Measurements from ENCODE around the gene STARD8.
A peak's percentile ranks its signal among the peaks of the same experiment; 100 is the strongest.

The STARD8 gene

GRCh38 chrX:68695206-68695845 lies 47.9 kb downstream of the STARD8 start:
- peak overlapping the region; percentile 79 to 91 (median 82) for H3K4me3 Mint-ChIP-seq
- H3K27ac Mint-ChIP-seq, result peak overlapping the region; percentile 34 to 88 (median 56)
- H3K36me3 Mint-ChIP-seq (ENCODE audit: low read depth), result no peaks in the 10 kb centered on the region
- no peaks in the 10 kb centered on the region for H3K9me3 Mint-ChIP-seq
- peaks cover 16% of the 10 kb centered on the region for H3K27me3 Mint-ChIP-seq (ENCODE audit: low read depth)
- TF ChIP-seq, protein P1, sequence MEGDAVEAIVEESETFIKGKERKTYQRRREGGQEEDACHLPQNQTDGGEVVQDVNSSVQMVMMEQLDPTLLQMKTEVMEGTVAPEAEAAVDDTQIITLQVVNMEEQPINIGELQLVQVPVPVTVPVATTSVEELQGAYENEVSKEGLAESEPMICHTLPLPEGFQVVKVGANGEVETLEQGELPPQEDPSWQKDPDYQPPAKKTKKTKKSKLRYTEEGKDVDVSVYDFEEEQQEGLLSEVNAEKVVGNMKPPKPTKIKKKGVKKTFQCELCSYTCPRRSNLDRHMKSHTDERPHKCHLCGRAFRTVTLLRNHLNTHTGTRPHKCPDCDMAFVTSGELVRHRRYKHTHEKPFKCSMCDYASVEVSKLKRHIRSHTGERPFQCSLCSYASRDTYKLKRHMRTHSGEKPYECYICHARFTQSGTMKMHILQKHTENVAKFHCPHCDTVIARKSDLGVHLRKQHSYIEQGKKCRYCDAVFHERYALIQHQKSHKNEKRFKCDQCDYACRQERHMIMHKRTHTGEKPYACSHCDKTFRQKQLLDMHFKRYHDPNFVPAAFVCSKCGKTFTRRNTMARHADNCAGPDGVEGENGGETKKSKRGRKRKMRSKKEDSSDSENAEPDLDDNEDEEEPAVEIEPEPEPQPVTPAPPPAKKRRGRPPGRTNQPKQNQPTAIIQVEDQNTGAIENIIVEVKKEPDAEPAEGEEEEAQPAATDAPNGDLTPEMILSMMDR (IDR thresholded peaks at IDR 0.05; ENCODE audit: unreplicated experiment in 3 of 3), result no peak
- peaks cover 19% of the 10 kb centered on the region for H3K4me1 Mint-ChIP-seq

- no peaks in the 10 kb centered on the region for H3K36me3 Mint-ChIP-seq (ENCODE audit: low read depth)
These were observed 49.0 kb downstream of the STARD8 start for GRCh38 chrX:68696267-68696990.

DNA sequence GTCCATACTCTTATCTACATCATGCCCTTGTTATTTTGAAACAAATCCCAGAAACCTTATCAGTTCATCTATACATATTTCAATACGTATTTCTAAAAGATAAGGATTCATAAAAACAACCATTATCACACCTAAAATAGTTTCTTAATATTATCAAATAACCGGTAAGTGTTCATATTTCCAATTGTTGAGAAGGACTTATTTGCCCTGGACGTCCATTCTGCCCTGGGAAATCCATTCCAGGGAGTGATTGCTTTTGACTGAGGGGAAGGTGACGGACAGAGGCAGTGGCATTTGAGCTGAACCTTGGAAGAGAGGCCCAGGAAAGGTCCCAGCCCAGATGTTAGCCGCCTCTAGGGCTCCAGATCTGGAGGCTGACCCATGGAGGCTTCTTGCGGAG lies 49.6 kb downstream of the STARD8 start:
- peaks cover 19% of the 10 kb centered on the region for H3K4me1 Mint-ChIP-seq
- peak overlapping the region in 2 of 3 experiments; percentile 1 to 26 for H3K4me3 Mint-ChIP-seq
- no peaks in the 10 kb centered on the region for H3K9me3 Mint-ChIP-seq
- peak overlapping the region; percentile 68 to 97 (median 75) for H3K27ac Mint-ChIP-seq
- TF ChIP-seq, protein P1 (IDR thresholded peaks at IDR 0.05; ENCODE audit: unreplicated experiment in 3 of 3), result no peak
- H3K36me3 Mint-ChIP-seq (ENCODE audit: low read depth), result no peaks in the 10 kb centered on the region
- H3K27me3 Mint-ChIP-seq (ENCODE audit: low read depth), result peaks cover 7% of the 10 kb centered on the region

More at GRCh38 chrX:68696267-68696990, 49.0 kb downstream of the STARD8 start:
- H3K27me3 Mint-ChIP-seq (ENCODE audit: low read depth), result peaks cover 9% of the 10 kb centered on the region
- TF ChIP-seq, protein P1 (IDR thresholded peaks at IDR 0.05; ENCODE audit: unreplicated experiment in 3 of 3), result no peak
- no peaks in the 10 kb centered on the region for H3K9me3 Mint-ChIP-seq
- H3K4me1 Mint-ChIP-seq, result peaks cover 19% of the 10 kb centered on the region
- peak overlapping the region; percentile 19 to 58 (median 29) for H3K4me3 Mint-ChIP-seq
- H3K27ac Mint-ChIP-seq, result peak overlapping the region in 1 of 3 experiments; percentile 97

DNA sequence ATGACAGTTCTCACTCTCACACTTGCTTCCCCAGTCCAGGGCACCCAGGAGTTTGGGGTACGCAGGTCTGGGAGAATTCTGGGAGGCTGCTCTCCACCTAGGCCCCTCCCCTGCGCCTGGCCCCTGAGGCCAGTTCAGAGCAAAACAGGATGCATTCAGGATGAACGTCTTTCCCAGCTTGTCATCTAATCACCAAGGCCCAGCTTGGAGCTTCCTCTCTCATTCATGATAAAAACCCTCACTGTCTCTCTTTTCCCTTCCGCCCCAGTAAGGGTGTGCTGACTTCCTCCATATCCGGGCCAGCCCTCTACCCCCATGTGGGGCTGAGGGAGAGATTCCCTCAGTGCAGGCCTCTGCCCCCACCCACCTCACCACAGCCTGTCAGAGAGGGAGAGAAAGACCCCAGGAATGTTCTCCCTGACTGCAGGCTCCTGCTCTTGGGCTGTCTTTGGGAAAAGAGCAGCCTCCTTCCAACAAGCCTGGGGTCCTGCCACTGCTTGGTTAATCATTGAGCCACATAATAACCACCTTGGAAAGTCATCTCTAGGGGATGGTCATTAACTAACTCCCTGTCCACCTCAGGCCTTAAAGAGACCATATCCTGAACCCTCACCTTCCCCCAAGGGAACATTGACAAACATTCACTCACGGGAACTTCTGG lies 50.1 kb downstream of the STARD8 start:
- peaks cover 19% of the 10 kb centered on the region for H3K4me1 Mint-ChIP-seq
- no peaks in the 10 kb centered on the region for H3K36me3 Mint-ChIP-seq (ENCODE audit: low read depth)
- H3K4me3 Mint-ChIP-seq, result peak overlapping the region in 2 of 3 experiments; percentile 30 to 59
- peak overlapping the region; percentile 68 to 97 (median 75) for H3K27ac Mint-ChIP-seq
- H3K9me3 Mint-ChIP-seq, result no peaks in the 10 kb centered on the region
- TF ChIP-seq, protein P1 (IDR thresholded peaks at IDR 0.05; ENCODE audit: unreplicated experiment in 3 of 3), result no peak
- peaks cover 3% of the 10 kb centered on the region for H3K27me3 Mint-ChIP-seq (ENCODE audit: low read depth)

DNA sequence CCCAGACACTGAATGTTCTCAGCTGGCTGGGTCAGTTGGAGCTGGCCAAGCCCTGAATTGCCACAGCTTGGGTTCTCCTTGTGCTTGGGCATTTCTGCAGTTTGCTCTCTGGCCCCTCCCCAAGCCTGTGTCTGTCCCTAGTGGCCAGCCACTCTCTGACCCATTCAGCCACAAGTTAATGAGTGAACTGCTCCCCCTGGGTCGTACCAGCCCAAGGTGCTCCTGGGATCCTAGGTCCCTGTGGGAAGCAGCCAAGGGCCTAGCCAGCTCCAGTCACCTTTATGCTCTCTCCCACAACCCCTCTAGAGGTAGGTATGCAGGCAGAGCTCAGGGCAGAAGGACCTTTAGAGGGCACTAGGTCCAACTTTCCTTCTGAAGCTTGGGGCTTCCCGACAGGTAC lies 51.5 kb downstream of the STARD8 start:
- Mint-ChIP-seq H3K36me3 (ENCODE audit: low read depth) (no peaks in the 10 kb centered on the region), H3K4me1 (peaks cover 19% of the 10 kb centered on the region), H3K27me3 (ENCODE audit: low read depth) (peaks cover 3% of the 10 kb centered on the region), H3K27ac (peak overlapping the region in 1 of 3 experiments; percentile 97), H3K9me3 (no peaks in the 10 kb centered on the region), H3K4me3 (no peak overlapping the region)
- TF ChIP-seq, protein P1 (IDR thresholded peaks at IDR 0.05; ENCODE audit: unreplicated experiment in 3 of 3), result no peak

Data from nephron (organoid).